WTC11 (cell line): ENCODE data around the gene CREB3.

Experiments used
- ATF3 ChIP-seq: sonication (generic); formaldehyde crosslinking; conservative IDR thresholded peaks from 2 replicates; pipeline ENCODE4 v1.8.1; 2022; ENCODE audit warnings: mild to moderate bottlenecking, missing genetic modification reagents
- CREB1 ChIP-seq: sonication (generic); formaldehyde crosslinking; IDR thresholded peaks from 2 replicates; pipeline ENCODE4 v1.8.0; 2023; ENCODE audit warnings: mild to moderate bottlenecking, missing genetic modification reagents
- CTCF ChIP-seq: fragments of 200-600 bp; IDR thresholded peaks from 2 replicates; pipeline ENCODE4 v1.8.0; 2022; ENCODE audit warnings: antibody characterized with exemption
- IRF1 ChIP-seq: sonication (generic); formaldehyde crosslinking; IDR thresholded peaks from 2 replicates; pipeline ENCODE4 v1.8.0; 2023; ENCODE audit warnings: missing genetic modification reagents
- IRF2 ChIP-seq: sonication (generic); formaldehyde crosslinking; IDR thresholded peaks from 2 replicates; pipeline ENCODE4 v1.8.0; 2022; ENCODE audit warnings: low read depth, missing genetic modification reagents, borderline replicate concordance
- MAX ChIP-seq: sonication (generic); formaldehyde crosslinking; IDR thresholded peaks from 2 replicates; pipeline ENCODE4 v1.8.0; 2022; ENCODE audit warnings: mild to moderate bottlenecking, missing genetic modification reagents
- OVOL2 ChIP-seq: fragments of 250-450 bp; sonication (Bioruptor Pico); IDR thresholded peaks from 2 replicates; pipeline ENCODE4 v1.9.0; 2021; ENCODE audit warnings: mild to moderate bottlenecking, borderline replicate concordance

GRCh38 chr9:35710818-35711500, 21.5 kb upstream of the CREB3 start:
- no peak for TF ChIP-seq CTCF
- no peak for TF ChIP-seq IRF1 (CRISPR knock-in tag)
- no peak for TF ChIP-seq OVOL2
- no peak for TF ChIP-seq MAX (CRISPR knock-in tag)
- TF ChIP-seq IRF2 (CRISPR knock-in tag), result no peak
- no peak for TF ChIP-seq ATF3
- no peak for TF ChIP-seq CREB1 (CRISPR knock-in tag)
